ENCODE results near the gene NLGN1. TPM values are rescaled to one million over a fixed set of nuclear protein-coding genes. Genes with fewer than 3 reads are reported as not detected.
"Not testable (repeated sequence)": the region's sequence is repeated elsewhere in the genome, so short reads cannot be mapped to it uniquely, and the experiment has no call there.

NLGN1 gene
- total and polyA plus RNA-seq, 8 donors, result 3.1 to 11.9 (median 8.0) TPM

- Histone ChIP-seq H3K4me3 (no peak overlapping the region), H3K27me3 (peaks cover 7 to 38% of the 10 kb centered on the region in 2 donors), H3K27ac (no peak overlapping the region), H3K9me3 (no peaks in the 10 kb centered on the region), H3K36me3 (no peaks in the 10 kb centered on the region), H3K4me1 (no peaks in the 10 kb centered on the region)
- TF ChIP-seq CTCF (IDR thresholded peaks at IDR 0.05), result no peak
- ATAC-seq, result no peak
- intact Hi-C loops (cut with DNase I), result no loop called here
- DNase-seq, result no peak
Observed at GRCh38 chr3:173588556-173588955, 191.0 kb downstream of the NLGN1 start.

GRCh38 chr3:173589116-173589515 is 191.6 kb downstream of the NLGN1 start:
- H3K27ac ChIP-seq, result no peak overlapping the region
- H3K4me1 ChIP-seq, result no peaks in the 10 kb centered on the region
- peaks cover 7 to 33% of the 10 kb centered on the region in 2 donors for H3K27me3 ChIP-seq
- H3K9me3 ChIP-seq, result no peaks in the 10 kb centered on the region
- DNase-seq (no peak), ATAC-seq (no peak)
- no peak overlapping the region for H3K4me3 ChIP-seq
- H3K36me3 ChIP-seq, result no peaks in the 10 kb centered on the region
- intact Hi-C loops (cut with DNase I), result no loop called here
- TF ChIP-seq CTCF (IDR thresholded peaks at IDR 0.05), result no peak

- H3K27me3 ChIP-seq, result peaks cover 0 to 10% of the 10 kb centered on the region in 2 donors
Observed at GRCh38 chr3:173591401-173591800, 193.9 kb downstream of the NLGN1 start.

GRCh38 chr3:173594881-173595280 is 197.3 kb downstream of the NLGN1 start:
- intact Hi-C loops (cut with DNase I); DNase-seq; H3K4me3 ChIP-seq: not testable (repeated sequence)

More at GRCh38 chr3:173591401-173591800, 193.9 kb downstream of the NLGN1 start:
- no peaks in the 10 kb centered on the region for H3K9me3 ChIP-seq
- no peaks in the 10 kb centered on the region for H3K36me3 ChIP-seq
- no peak overlapping the region for H3K4me3 ChIP-seq
- no peak overlapping the region for H3K27ac ChIP-seq
- DNase-seq (no peak), ATAC-seq (no peak)
- no peaks in the 10 kb centered on the region for H3K4me1 ChIP-seq
- intact Hi-C loops (cut with DNase I), result no loop called here
- no peak for TF ChIP-seq CTCF (IDR thresholded peaks at IDR 0.05)

GRCh38 chr3:173599673-173600072 is 202.1 kb downstream of the NLGN1 start:
- H3K9me3 ChIP-seq, result no peaks in the 10 kb centered on the region
- intact Hi-C loops (cut with DNase I), result no loop called here
- H3K27me3 ChIP-seq, result no peaks in the 10 kb centered on the region
- H3K4me3 ChIP-seq, result no peak overlapping the region
- DNase-seq, result peak in 1 of 4 donors; percentile 10
- no peaks in the 10 kb centered on the region for H3K36me3 ChIP-seq
- ATAC-seq, result peak; percentile 74
- H3K4me1 ChIP-seq, result no peaks in the 10 kb centered on the region
- TF ChIP-seq CTCF (IDR thresholded peaks at IDR 0.05), result no peak
- H3K27ac ChIP-seq, result no peak overlapping the region

More at GRCh38 chr3:173594881-173595280, 197.3 kb downstream of the NLGN1 start:
- H3K9me3 ChIP-seq, H3K36me3 ChIP-seq, H3K27ac ChIP-seq, ATAC-seq, H3K27me3 ChIP-seq, H3K4me1 ChIP-seq: not testable (repeated sequence)

- Histone ChIP-seq H3K9me3 (no peaks in the 10 kb centered on the region), H3K27ac (no peak overlapping the region), H3K4me3 (no peak overlapping the region), H3K4me1 (no peaks in the 10 kb centered on the region), H3K27me3 (no peaks in the 10 kb centered on the region), H3K36me3 (no peaks in the 10 kb centered on the region)
- no peak for TF ChIP-seq CTCF (IDR thresholded peaks at IDR 0.05)
- DNase-seq (no peak), ATAC-seq (no peak)
- intact Hi-C loops (cut with DNase I), result no loop called here
Observed at GRCh38 chr3:173614522-173614921, 217.0 kb downstream of the NLGN1 start.
